Measurements from ENCODE around the gene CACNA1B. TPM values are rescaled to one million over a fixed set of nuclear protein-coding genes. Genes with fewer than 3 reads are reported as not detected.

CACNA1B gene
- total RNA-seq, 1 experiment from 2014 or later, result not detected

DNA sequence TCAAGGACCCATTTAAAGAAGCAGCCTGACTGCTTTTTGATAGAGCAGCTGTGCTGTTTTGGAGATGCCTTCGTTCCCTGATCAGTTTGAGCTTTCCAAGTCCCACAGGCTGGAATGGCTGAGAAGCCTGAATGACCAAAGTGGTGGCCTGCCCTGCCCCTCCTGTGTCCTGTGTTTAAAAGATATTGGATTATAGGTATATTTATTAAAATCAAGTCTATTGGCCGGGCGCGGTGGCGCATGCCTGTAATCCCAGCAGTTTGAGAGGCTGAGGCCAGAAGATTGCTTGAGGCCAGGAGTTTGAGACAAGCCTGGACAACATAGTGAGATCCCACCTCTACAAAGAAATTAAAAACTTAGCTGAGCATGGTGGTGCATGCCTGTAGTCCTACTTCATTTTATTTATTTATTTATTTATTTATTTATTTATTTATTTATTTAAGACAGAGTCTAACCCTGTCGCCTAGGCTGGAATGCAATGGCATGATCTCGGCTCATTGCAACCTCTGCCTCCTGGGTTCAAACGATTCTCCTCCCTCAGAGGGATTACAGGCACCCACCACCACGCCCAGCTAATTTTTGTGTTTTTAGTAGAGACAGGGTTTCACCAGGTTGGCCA lies 87.7 kb downstream of the CACNA1B start:
- BruUV-seq (replicated peaks), result no TSS peak
- Mint-ChIP-seq H3K4me1 (ENCODE audit: low read depth, unreplicated experiment) (no peaks in the 10 kb centered on the region), H3K9me3 (ENCODE audit: low read depth, unreplicated experiment) (peaks cover 12% of the 10 kb centered on the region), H3K27me3 (ENCODE audit: unreplicated experiment) (peaks cover 37% of the 10 kb centered on the region), H3K27ac (ENCODE audit: unreplicated experiment) (no peak overlapping the region), H3K36me3 (ENCODE audit: insufficient read depth, unreplicated experiment) (no peaks in the 10 kb centered on the region), H3K4me3 (ENCODE audit: low read depth, unreplicated experiment) (no peak overlapping the region)
- CTCF ChIA-PET, result no interaction called here
- TF ChIP-seq, protein P1, sequence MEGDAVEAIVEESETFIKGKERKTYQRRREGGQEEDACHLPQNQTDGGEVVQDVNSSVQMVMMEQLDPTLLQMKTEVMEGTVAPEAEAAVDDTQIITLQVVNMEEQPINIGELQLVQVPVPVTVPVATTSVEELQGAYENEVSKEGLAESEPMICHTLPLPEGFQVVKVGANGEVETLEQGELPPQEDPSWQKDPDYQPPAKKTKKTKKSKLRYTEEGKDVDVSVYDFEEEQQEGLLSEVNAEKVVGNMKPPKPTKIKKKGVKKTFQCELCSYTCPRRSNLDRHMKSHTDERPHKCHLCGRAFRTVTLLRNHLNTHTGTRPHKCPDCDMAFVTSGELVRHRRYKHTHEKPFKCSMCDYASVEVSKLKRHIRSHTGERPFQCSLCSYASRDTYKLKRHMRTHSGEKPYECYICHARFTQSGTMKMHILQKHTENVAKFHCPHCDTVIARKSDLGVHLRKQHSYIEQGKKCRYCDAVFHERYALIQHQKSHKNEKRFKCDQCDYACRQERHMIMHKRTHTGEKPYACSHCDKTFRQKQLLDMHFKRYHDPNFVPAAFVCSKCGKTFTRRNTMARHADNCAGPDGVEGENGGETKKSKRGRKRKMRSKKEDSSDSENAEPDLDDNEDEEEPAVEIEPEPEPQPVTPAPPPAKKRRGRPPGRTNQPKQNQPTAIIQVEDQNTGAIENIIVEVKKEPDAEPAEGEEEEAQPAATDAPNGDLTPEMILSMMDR (IDR thresholded peaks at IDR 0.05; ENCODE audit: unreplicated experiment), result no peak
- DNase-seq, result no peak
- intact Hi-C loops (cut with micrococcal nuclease; ENCODE audit: unreplicated experiment), result no loop called here

DNA sequence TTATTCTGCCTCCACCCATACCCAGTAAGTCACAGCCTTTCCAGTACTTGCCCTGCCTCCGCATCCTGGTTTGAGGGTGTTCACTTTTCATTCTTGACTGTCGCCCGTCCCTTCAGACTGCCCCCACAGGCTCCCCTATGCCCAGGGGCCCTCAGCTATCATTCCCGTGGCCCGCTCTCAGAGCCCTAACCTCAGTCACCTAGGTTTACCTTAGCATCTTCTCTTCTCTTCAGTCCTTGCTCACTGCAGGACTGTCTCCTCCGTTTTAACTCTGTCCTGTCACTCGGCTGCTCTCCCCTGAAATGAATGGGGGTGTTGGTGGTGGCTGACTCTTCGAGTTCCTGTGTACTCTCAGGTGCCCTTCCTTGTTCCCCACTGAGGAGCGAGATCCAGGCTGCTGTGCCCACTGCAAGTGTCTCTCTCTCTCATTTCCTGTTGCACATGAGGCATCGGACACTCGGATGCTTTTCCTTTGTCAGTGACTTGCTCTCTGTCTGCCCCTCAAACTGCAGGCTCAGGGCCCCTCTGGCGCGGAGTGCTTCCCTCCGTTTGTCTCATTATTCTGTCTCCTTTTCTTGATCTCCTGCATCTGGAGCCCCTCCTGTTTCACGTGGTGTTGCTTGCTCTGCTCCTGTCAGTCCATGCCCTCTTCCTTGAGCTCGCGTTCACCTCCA lies 89.8 kb downstream of the CACNA1B start:
- Mint-ChIP-seq H3K4me1 (ENCODE audit: low read depth, unreplicated experiment) (no peaks in the 10 kb centered on the region), H3K9me3 (ENCODE audit: low read depth, unreplicated experiment) (peaks cover 10% of the 10 kb centered on the region), H3K27ac (ENCODE audit: unreplicated experiment) (no peak overlapping the region), H3K36me3 (ENCODE audit: insufficient read depth, unreplicated experiment) (peaks cover 4% of the 10 kb centered on the region), H3K4me3 (ENCODE audit: low read depth, unreplicated experiment) (no peak overlapping the region), H3K27me3 (ENCODE audit: unreplicated experiment) (peaks cover 54% of the 10 kb centered on the region)
- intact Hi-C loops (cut with micrococcal nuclease; ENCODE audit: unreplicated experiment), result no loop called here
- CTCF ChIA-PET, result no interaction called here
- TF ChIP-seq, protein P1 (IDR thresholded peaks at IDR 0.05; ENCODE audit: unreplicated experiment), result no peak
- no peak for DNase-seq
- BruUV-seq (replicated peaks), result no TSS peak

DNA sequence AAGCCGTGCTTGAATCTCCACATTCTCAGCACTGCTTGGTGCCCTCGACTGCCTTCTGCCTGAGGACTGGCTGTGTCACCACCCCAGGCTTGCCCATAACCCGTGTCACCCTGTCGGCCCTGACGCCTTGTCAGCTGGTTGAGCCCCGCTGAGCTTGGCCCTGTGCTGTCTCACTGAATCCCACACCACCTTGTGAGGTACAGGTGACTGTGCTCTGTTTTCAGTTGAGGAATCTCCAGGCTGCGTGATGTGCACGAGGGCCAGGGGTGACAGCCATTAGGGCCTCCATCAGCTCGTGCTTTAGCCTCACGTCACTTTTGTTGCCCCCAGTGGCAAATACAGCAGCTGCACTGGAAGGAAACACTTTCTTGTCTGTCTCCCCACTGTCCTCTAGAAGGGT lies 90.7 kb downstream of the CACNA1B start:
- no TSS peak for BruUV-seq (replicated peaks)
- intact Hi-C loops (cut with micrococcal nuclease; ENCODE audit: unreplicated experiment), result no loop called here
- CTCF ChIA-PET, result no interaction called here
- H3K27me3 Mint-ChIP-seq (ENCODE audit: unreplicated experiment), result peaks cover 61% of the 10 kb centered on the region
- peaks cover 5% of the 10 kb centered on the region for H3K36me3 Mint-ChIP-seq (ENCODE audit: insufficient read depth, unreplicated experiment)
- TF ChIP-seq, protein P1 (IDR thresholded peaks at IDR 0.05; ENCODE audit: unreplicated experiment), result no peak
- H3K4me3 Mint-ChIP-seq (ENCODE audit: low read depth, unreplicated experiment), result no peak overlapping the region
- no peaks in the 10 kb centered on the region for H3K4me1 Mint-ChIP-seq (ENCODE audit: low read depth, unreplicated experiment)
- H3K27ac Mint-ChIP-seq (ENCODE audit: unreplicated experiment), result no peak overlapping the region
- H3K9me3 Mint-ChIP-seq (ENCODE audit: low read depth, unreplicated experiment), result peaks cover 8% of the 10 kb centered on the region
- DNase-seq, result no peak

DNA sequence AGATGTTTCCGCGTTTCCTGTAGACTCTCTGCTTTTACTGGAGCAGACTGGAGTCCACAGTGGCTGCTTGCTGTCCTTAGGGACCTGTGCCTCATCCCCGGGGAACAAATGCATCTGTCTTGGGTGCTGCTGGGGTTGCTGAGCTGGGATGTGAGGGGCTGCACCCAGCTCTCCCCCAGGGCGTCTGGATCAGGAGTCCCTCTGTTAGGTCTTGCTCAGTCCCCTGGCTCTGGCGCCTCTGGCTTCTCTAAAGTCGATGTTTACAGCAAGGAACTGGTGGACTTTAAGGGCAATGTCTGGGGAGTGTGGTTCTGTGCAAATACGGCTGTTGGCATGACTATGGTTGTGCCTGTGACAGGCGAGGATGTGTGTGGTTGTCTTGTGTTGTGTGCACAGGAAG lies 91.4 kb downstream of the CACNA1B start:
- TF ChIP-seq, protein P1 (IDR thresholded peaks at IDR 0.05; ENCODE audit: unreplicated experiment), result no peak
- Mint-ChIP-seq H3K9me3 (ENCODE audit: low read depth, unreplicated experiment) (peaks cover 8% of the 10 kb centered on the region), H3K4me1 (ENCODE audit: low read depth, unreplicated experiment) (no peaks in the 10 kb centered on the region), H3K36me3 (ENCODE audit: insufficient read depth, unreplicated experiment) (peaks cover 5% of the 10 kb centered on the region), H3K4me3 (ENCODE audit: low read depth, unreplicated experiment) (no peak overlapping the region), H3K27ac (ENCODE audit: unreplicated experiment) (no peak overlapping the region), H3K27me3 (ENCODE audit: unreplicated experiment) (peaks cover 61% of the 10 kb centered on the region)
- CTCF ChIA-PET, result interaction anchor here (0.6 kb wide), 1 partner anchor 390 kb away, joined by 8 read pairs; the partner anchor contains the start of gene DPH7
- no peak for DNase-seq
- intact Hi-C loops (cut with micrococcal nuclease; ENCODE audit: unreplicated experiment), result no loop called here
- no TSS peak for BruUV-seq (replicated peaks)
